ENCODE data around the gene OPA1. TPM values are rescaled to one million over a fixed set of nuclear protein-coding genes. Genes with fewer than 3 reads are reported as not detected.

Gene OPA1
- total and polyA plus RNA-seq, 10 donors: 9.8 to 58.2 (median 50.1) TPM

GRCh38 chr3:193711166-193711485 lies 118.1 kb downstream of the OPA1 start:
- peaks cover 0 to 6% (median 2%) of the 10 kb centered on the region in 6 donors for H3K4me1 ChIP-seq
- no peak overlapping the region for H3K27ac ChIP-seq
- H3K36me3 ChIP-seq: no peaks in the 10 kb centered on the region
- no peak for TF ChIP-seq POLR2A (IDR thresholded peaks at IDR 0.05)
- no peak for TF ChIP-seq CTCF (IDR thresholded peaks at IDR 0.05 in 8 of 11, conservative IDR thresholded peaks at IDR 0.05 in 3 of 11)
- DNase-seq: no peak
- H3K4me3 ChIP-seq: no peak overlapping the region
- peaks cover 0 to 17% (median 14%) of the 10 kb centered on the region in 8 donors for H3K9me3 ChIP-seq
- 87 to 93% (median 91%) methylated on average over 8 of the region's 8 CpGs for WGBS, 5 donors
- no peaks in the 10 kb centered on the region for H3K27me3 ChIP-seq (replicated peaks in 1 of 7)
- intact Hi-C loops (cut with DNase I; ENCODE audit: low total_unique reads): no loop called here

GRCh38 chr3:193711523-193711963 lies 118.5 kb downstream of the OPA1 start:
- WGBS, 5 donors: 73 to 93% (median 83%) methylated on average over 9 of the region's 9 CpGs
- Histone ChIP-seq H3K4me3 (no peak overlapping the region), H3K36me3 (no peaks in the 10 kb centered on the region), H3K9me3 (peaks cover 0 to 17% (median 14%) of the 10 kb centered on the region in 8 donors), H3K27ac (no peak overlapping the region), H3K4me1 (peaks cover 0 to 10% (median 4%) of the 10 kb centered on the region in 6 donors), H3K27me3 (replicated peaks in 1 of 7) (no peaks in the 10 kb centered on the region)
- no peak for DNase-seq
- intact Hi-C loops (cut with DNase I; ENCODE audit: low total_unique reads): no loop called here
- TF ChIP-seq POLR2AphosphoS5 (IDR thresholded peaks at IDR 0.05): peak in 1 of 3 donors; percentile 30
- TF ChIP-seq CTCF (IDR thresholded peaks at IDR 0.05 in 8 of 11, conservative IDR thresholded peaks at IDR 0.05 in 3 of 11): no peak

GRCh38 chr3:193711964-193712598 lies 119.1 kb downstream of the OPA1 start:
- Histone ChIP-seq H3K4me3 (no peak overlapping the region), H3K9me3 (peaks cover 0 to 17% (median 14%) of the 10 kb centered on the region in 8 donors), H3K27ac (no peak overlapping the region), H3K27me3 (replicated peaks in 1 of 7) (no peaks in the 10 kb centered on the region), H3K36me3 (no peaks in the 10 kb centered on the region), H3K4me1 (peaks cover 0 to 15% (median 4%) of the 10 kb centered on the region in 6 donors)
- no peak for DNase-seq
- intact Hi-C loops (cut with DNase I; ENCODE audit: low total_unique reads): no loop called here
- 90 to 96% (median 93%) methylated on average over 19 of the region's 19 CpGs for WGBS, 5 donors
- TF ChIP-seq POLR2AphosphoS5 (IDR thresholded peaks at IDR 0.05) (no peak), POLR2A (IDR thresholded peaks at IDR 0.05) (no peak), CTCF (IDR thresholded peaks at IDR 0.05 in 8 of 11, conservative IDR thresholded peaks at IDR 0.05 in 3 of 11) (no peak)

- intact Hi-C loops (cut with DNase I; ENCODE audit: low total_unique reads): no loop called here
Measured at GRCh38 chr3:193712938-193713337, 119.9 kb downstream of the OPA1 start.

More at GRCh38 chr3:193712938-193713337, 119.9 kb downstream of the OPA1 start:
- Histone ChIP-seq H3K27ac (no peak overlapping the region), H3K4me3 (no peak overlapping the region), H3K4me1 (peaks cover 0 to 15% (median 4%) of the 10 kb centered on the region in 6 donors), H3K9me3 (peaks cover 0 to 17% (median 14%) of the 10 kb centered on the region in 8 donors), H3K36me3 (no peaks in the 10 kb centered on the region), H3K27me3 (replicated peaks in 1 of 7) (no peaks in the 10 kb centered on the region)
- no peak for DNase-seq
- TF ChIP-seq POLR2AphosphoS5 (IDR thresholded peaks at IDR 0.05) (no peak), CTCF (IDR thresholded peaks at IDR 0.05 in 8 of 11, conservative IDR thresholded peaks at IDR 0.05 in 3 of 11) (no peak), POLR2A (IDR thresholded peaks at IDR 0.05) (no peak)
- WGBS, 5 donors: 92 to 97% (median 95%) methylated on average over 5 of the region's 5 CpGs

Data from spleen (tissue), 11 donors.